Activated naive CD4-positive, alpha-beta T cell treated with anti-CD3 and anti-CD28 coated beads, Interleukin-2, amount 10 ng/mL, durations not matched to agents 7 days and 5 days (primary cell): Measurements from ENCODE around the gene CDH23.
A peak's percentile ranks its signal among the peaks of the same experiment; 100 is the strongest.

ENCODE experiments used
- CTCF ChIA-PET: fragments of 350-600 bp; sonication (Branson Sonifier 250); formaldehyde crosslinking; loops from one replicate; lab custom pipeline; 2021; ENCODE audit warnings: antibody characterized with exemption; lab: Charles Lee
- DNase-seq: peaks from one replicate; pipeline ENCODE4 v3.0.0-alpha.2; 2020
- H3K27ac Mint-ChIP-seq: one replicate; pipeline ENCODE4 v1.8.0; 2021; ENCODE audit warnings: mild to moderate bottlenecking, moderate library complexity, mixed read lengths
- H3K27me3 Mint-ChIP-seq: one replicate; pipeline ENCODE4 v1.8.0; 2021; ENCODE audit warnings: mild to moderate bottlenecking, mixed read lengths
- H3K36me3 Mint-ChIP-seq: one replicate; pipeline ENCODE4 v1.8.0; 2021; ENCODE audit warnings: mixed read lengths
- H3K4me1 Mint-ChIP-seq: one replicate; pipeline ENCODE4 v1.8.0; 2021; ENCODE audit warnings: mixed read lengths
- H3K4me3 Mint-ChIP-seq: one replicate; pipeline ENCODE4 v1.8.0; 2021; ENCODE audit warnings: mild to moderate bottlenecking, moderate library complexity, mixed read lengths
- H3K9me3 Mint-ChIP-seq: one replicate; pipeline ENCODE4 v1.8.0; 2021; ENCODE audit warnings: mixed read lengths

CDH23 gene

GRCh38 chr10:71605263-71605962 is 208.7 kb downstream of the CDH23 start:
- H3K36me3 Mint-ChIP-seq: no peaks in the 10 kb centered on the region
- H3K4me3 Mint-ChIP-seq: no peak overlapping the region
- H3K9me3 Mint-ChIP-seq: no peaks in the 10 kb centered on the region
- H3K27ac Mint-ChIP-seq: no peak overlapping the region
- no peaks in the 10 kb centered on the region for H3K4me1 Mint-ChIP-seq
- H3K27me3 Mint-ChIP-seq: peaks cover 14% of the 10 kb centered on the region
- CTCF ChIA-PET: interaction anchor here (0.6 kb wide), 1 partner anchor 425 kb away, joined by 5 read pairs; no protein-coding TSS in a partner anchor
- DNase-seq: no peak

- Mint-ChIP-seq H3K4me1 (no peaks in the 10 kb centered on the region), H3K36me3 (no peaks in the 10 kb centered on the region), H3K27ac (no peak overlapping the region), H3K9me3 (no peaks in the 10 kb centered on the region), H3K4me3 (no peak overlapping the region), H3K27me3 (peaks cover 17% of the 10 kb centered on the region)
- CTCF ChIA-PET: interaction anchor here (1.8 kb wide), 1 partner anchor 287 kb away, joined by 3 read pairs; the partner anchor contains the start of gene SLC29A3
- no peak for DNase-seq
Observed at GRCh38 chr10:71606257-71607081, 209.7 kb downstream of the CDH23 start.

DNA sequence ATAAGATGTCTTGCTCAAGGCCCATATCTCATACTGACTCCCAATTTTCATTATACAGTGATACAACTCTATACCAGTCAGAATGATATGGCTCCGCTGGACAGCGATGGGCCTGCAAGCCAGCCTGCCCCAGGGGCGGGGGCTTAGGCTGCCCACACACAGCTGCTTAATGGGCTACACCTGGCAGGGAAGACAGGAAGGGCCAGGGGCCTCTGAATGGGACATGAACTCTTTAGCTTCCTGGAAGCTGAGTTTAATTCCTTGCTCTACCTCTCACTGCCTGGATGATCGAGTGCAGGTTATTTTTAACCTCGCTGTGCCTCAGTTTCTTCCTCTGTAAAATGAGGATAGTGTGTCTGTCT is 210.3 kb downstream of the CDH23 start:
- Mint-ChIP-seq H3K4me1 (no peaks in the 10 kb centered on the region), H3K9me3 (no peaks in the 10 kb centered on the region), H3K27ac (no peak overlapping the region), H3K4me3 (no peak overlapping the region), H3K36me3 (no peaks in the 10 kb centered on the region), H3K27me3 (peaks cover 19% of the 10 kb centered on the region)
- CTCF ChIA-PET: interaction anchor here (0.9 to 1.8 kb wide), 4 partner anchors 54 to 287 kb away, joined by 3 to 4 read pairs (median 3); partner anchors contain the start of gene SLC29A3
- DNase-seq: no peak

GRCh38 chr10:71608819-71609768 is 212.4 kb downstream of the CDH23 start:
- Mint-ChIP-seq H3K4me1 (no peaks in the 10 kb centered on the region), H3K27ac (no peak overlapping the region), H3K36me3 (no peaks in the 10 kb centered on the region), H3K9me3 (no peaks in the 10 kb centered on the region), H3K4me3 (no peak overlapping the region), H3K27me3 (peaks cover 22% of the 10 kb centered on the region)
- CTCF ChIA-PET: interaction anchor here (0.7 to 2.3 kb wide), 23 partner anchors 11 to 940 kb away, joined by 3 to 9 read pairs (median 3); partner anchors contain the start of gene SLC29A3
- peak; percentile 79 for DNase-seq

DNA sequence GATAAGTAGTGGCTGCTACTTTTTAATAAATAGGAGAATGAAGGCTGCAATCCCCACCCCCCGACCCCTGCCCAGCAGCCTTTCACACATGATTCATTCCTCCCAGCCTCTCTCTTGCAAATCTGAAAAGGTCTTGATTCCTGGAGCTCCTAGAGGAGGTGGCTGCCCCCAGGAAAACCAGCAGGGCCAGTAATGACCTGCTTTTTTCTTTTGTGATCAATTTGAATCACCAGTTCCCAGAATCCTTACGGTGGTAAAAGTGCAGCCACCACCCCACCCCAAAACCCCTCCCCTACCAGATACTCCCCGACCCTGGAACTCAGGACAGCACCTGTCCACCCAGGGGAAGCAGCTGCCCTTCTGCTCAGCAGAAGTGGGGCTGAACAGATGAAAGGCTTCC is 213.9 kb downstream of the CDH23 start:
- CTCF ChIA-PET: interaction anchor here (0.9 to 2.2 kb wide), 5 partner anchors 11 to 226 kb away, joined by 3 to 6 read pairs (median 4); no protein-coding TSS in a partner anchor
- no peaks in the 10 kb centered on the region for H3K36me3 Mint-ChIP-seq
- no peak overlapping the region for H3K4me3 Mint-ChIP-seq
- H3K27ac Mint-ChIP-seq: no peak overlapping the region
- H3K4me1 Mint-ChIP-seq: no peaks in the 10 kb centered on the region
- H3K27me3 Mint-ChIP-seq: peaks cover 22% of the 10 kb centered on the region
- H3K9me3 Mint-ChIP-seq: no peaks in the 10 kb centered on the region
- no peak for DNase-seq

GRCh38 chr10:71611131-71611530 is 214.4 kb downstream of the CDH23 start:
- H3K9me3 Mint-ChIP-seq: no peaks in the 10 kb centered on the region
- DNase-seq: no peak
- H3K4me1 Mint-ChIP-seq: no peaks in the 10 kb centered on the region
- no peak overlapping the region for H3K4me3 Mint-ChIP-seq
- peaks cover 24% of the 10 kb centered on the region for H3K27me3 Mint-ChIP-seq
- H3K36me3 Mint-ChIP-seq: no peaks in the 10 kb centered on the region
- H3K27ac Mint-ChIP-seq: no peak overlapping the region
- CTCF ChIA-PET: interaction anchor here (0.9 to 2.2 kb wide), 5 partner anchors 11 to 226 kb away, joined by 3 to 6 read pairs (median 4); no protein-coding TSS in a partner anchor

- CTCF ChIA-PET: interaction anchor here (0.9 to 2.2 kb wide), 4 partner anchors 10 to 99 kb away, joined by 3 to 6 read pairs (median 4); no protein-coding TSS in a partner anchor
Observed at GRCh38 chr10:71611709-71612422, 215.1 kb downstream of the CDH23 start.

DNA sequence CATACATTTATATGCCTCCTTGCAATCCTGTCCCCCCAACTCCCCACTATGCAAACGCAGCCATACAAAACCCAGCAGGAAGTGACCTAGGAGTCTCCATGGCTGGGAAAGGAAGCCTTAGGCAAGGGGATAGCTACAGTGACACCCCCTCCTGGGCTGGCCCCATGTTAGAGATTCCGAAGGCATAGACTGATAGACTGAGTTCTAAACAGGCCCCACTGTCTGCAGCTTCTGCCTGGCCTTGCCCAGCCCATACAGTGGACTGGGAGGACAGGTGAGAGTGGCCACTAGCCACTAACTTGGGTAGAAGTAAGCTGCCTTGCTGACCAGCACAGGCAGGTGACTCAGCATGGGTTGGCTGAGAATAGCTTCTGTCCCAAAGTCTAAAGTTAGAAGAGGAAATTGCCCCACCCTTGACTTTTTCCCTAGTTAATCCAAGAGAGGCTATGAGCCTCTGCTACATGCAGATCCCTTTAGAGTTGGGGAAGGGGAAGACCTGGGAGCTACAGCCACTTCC is 216.6 kb downstream of the CDH23 start:
- no peak overlapping the region for H3K27ac Mint-ChIP-seq
- H3K4me1 Mint-ChIP-seq: no peaks in the 10 kb centered on the region
- H3K4me3 Mint-ChIP-seq: no peak overlapping the region
- DNase-seq: no peak
- CTCF ChIA-PET: interaction anchor here (1.4 kb wide), 1 partner anchor 11 kb away, joined by 3 read pairs; no protein-coding TSS in a partner anchor
- H3K9me3 Mint-ChIP-seq: no peaks in the 10 kb centered on the region
- peaks cover 24% of the 10 kb centered on the region for H3K27me3 Mint-ChIP-seq
- H3K36me3 Mint-ChIP-seq: no peaks in the 10 kb centered on the region

More at GRCh38 chr10:71611709-71612422, 215.1 kb downstream of the CDH23 start:
- Mint-ChIP-seq H3K4me3 (no peak overlapping the region), H3K27ac (no peak overlapping the region), H3K27me3 (peaks cover 24% of the 10 kb centered on the region), H3K36me3 (no peaks in the 10 kb centered on the region), H3K4me1 (no peaks in the 10 kb centered on the region), H3K9me3 (no peaks in the 10 kb centered on the region)
- no peak for DNase-seq

DNA sequence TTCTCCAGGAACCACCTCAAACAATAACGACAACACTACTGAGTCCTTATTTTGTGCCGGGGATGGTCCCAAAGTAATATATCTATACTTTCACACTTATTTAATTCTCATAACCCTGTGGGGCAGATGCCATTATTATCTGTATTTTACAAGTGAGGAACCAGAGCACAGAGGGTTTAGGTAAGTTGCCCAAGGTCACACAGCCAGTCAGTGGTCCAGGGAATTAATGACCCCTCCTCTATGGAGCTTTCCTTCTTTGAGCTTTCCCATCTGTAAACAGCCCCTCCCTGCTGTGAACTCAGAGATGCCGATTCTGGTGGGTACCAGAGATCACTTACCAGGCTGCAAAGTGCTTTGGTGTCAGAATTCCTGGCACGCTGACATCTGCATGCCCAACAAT is 217.2 kb downstream of the CDH23 start:
- H3K4me3 Mint-ChIP-seq: no peak overlapping the region
- no peaks in the 10 kb centered on the region for H3K36me3 Mint-ChIP-seq
- H3K4me1 Mint-ChIP-seq: no peaks in the 10 kb centered on the region
- peaks cover 24% of the 10 kb centered on the region for H3K27me3 Mint-ChIP-seq
- no peak for DNase-seq
- no peak overlapping the region for H3K27ac Mint-ChIP-seq
- CTCF ChIA-PET: interaction anchor here (1.4 kb wide), 1 partner anchor 11 kb away, joined by 3 read pairs; no protein-coding TSS in a partner anchor
- H3K9me3 Mint-ChIP-seq: no peaks in the 10 kb centered on the region

GRCh38 chr10:71614946-71615345 is 218.2 kb downstream of the CDH23 start:
- DNase-seq: no peak
- H3K4me1 Mint-ChIP-seq: no peaks in the 10 kb centered on the region
- no peaks in the 10 kb centered on the region for H3K36me3 Mint-ChIP-seq
- H3K4me3 Mint-ChIP-seq: no peak overlapping the region
- no peak overlapping the region for H3K27ac Mint-ChIP-seq
- CTCF ChIA-PET: no interaction called here
- H3K9me3 Mint-ChIP-seq: no peaks in the 10 kb centered on the region
- H3K27me3 Mint-ChIP-seq: peaks cover 20% of the 10 kb centered on the region

DNA sequence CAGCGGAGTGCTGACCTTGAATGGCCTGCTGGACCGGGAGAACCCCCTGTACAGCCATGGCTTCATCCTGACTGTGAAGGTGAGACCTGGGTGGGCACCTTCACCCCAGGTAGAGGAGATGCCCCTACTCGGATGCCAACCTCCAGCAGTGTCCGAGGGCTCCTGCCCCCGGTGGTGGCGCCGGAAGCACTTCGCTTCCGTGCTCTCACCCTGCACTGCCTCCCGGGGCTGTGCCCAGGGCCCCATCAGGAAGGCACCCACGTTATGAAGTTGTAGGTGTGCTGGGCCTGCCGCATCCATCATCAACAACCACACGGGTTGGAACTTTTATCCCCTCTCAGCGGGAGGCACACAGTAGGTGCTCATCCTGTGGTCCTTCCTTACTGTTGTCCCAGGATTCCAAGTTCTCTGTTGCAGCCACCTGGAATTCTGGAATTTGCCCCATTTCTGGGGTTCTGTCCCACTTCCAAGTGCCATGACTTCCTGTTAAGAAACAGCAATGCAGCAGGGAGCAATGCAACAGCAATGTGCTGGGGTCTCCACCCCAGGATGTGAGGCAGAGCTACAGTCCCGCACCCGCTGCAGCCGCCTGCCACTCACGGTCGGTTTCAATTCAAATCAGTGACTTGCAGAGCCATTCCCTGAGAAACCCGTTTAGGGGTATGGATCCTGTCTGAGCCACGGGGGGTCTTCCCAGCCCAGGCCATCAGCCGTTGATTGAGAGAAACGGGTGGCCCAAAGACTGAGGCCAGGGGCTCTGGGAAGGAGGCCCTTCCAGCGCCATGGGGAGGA is 219.0 kb downstream of the CDH23 start:
- H3K4me1 Mint-ChIP-seq: no peaks in the 10 kb centered on the region
- no peaks in the 10 kb centered on the region for H3K36me3 Mint-ChIP-seq
- peaks cover 19% of the 10 kb centered on the region for H3K27me3 Mint-ChIP-seq
- CTCF ChIA-PET: interaction anchor here (1.6 kb wide), 1 partner anchor 82 kb away, joined by 5 read pairs; no protein-coding TSS in a partner anchor
- H3K9me3 Mint-ChIP-seq: no peaks in the 10 kb centered on the region
- H3K4me3 Mint-ChIP-seq: no peak overlapping the region
- DNase-seq: no peak
- H3K27ac Mint-ChIP-seq: no peak overlapping the region
